H1 (cell line): ENCODE measurements around the gene DRC1. TPM values are rescaled to one million over a fixed set of nuclear protein-coding genes. Genes with fewer than 3 reads are reported as not detected.

Experiments
- CTCF ChIA-PET: fragments of 300-600 bp; sonication (Branson Sonifier 250); formaldehyde crosslinking; loops from one replicate; lab custom pipeline; 2021; ENCODE audit not compliant: partially characterized antibody; lab: Charles Lee
- POLR2A ChIA-PET: fragments of 300-600 bp; sonication (Branson Sonifier 250); formaldehyde crosslinking; loops from one replicate; lab custom pipeline; 2021; ENCODE audit warnings: inconsistent platforms; ENCODE audit not compliant: partially characterized antibody; lab: Charles Lee
- DNase-seq, 2 experiments: peaks; one replicate each; pipeline versions ENCODE4 v3.0.0 to v3.0.0-alpha.2; 2010 to 2022; ENCODE audit warnings: low spot score in 2 of 2, low read depth in 1 of 2, mixed read lengths in 1 of 2
- FAIRE-seq: peaks from 2 replicates; lab custom pipeline; 2011; peaks lifted over from hg19 to GRCh38; lab: Jason Lieb, UNC
- H2AFZ ChIP-seq: 2 replicates; pipeline ENCODE4 v1.8.1; 2012; ENCODE audit warnings: low read length, inconsistent platforms
- H2AK5ac ChIP-seq: 2 replicates; pipeline ENCODE4 v1.6.1; 2013; ENCODE audit warnings: low read depth, low read length
- H2BK120ac ChIP-seq: replicated peaks from 2 replicates; pipeline ENCODE3; 2013; ENCODE audit warnings: low read depth, low read length, inconsistent platforms
- H2BK12ac ChIP-seq: 2 replicates; pipeline ENCODE4 v1.6.1; 2013; ENCODE audit warnings: low read depth, low read length
- H2BK15ac ChIP-seq: 2 replicates; pipeline ENCODE4 v1.6.1; 2013; ENCODE audit warnings: low read length
- H2BK20ac ChIP-seq: 2 replicates; pipeline ENCODE4 v1.6.1; 2013; ENCODE audit warnings: low read length
- H2BK5ac ChIP-seq: 2 replicates; pipeline ENCODE4 v1.6.1; 2013; ENCODE audit warnings: low read depth, low read length
- H3K14ac ChIP-seq: 2 replicates; pipeline ENCODE4 v1.6.1; 2013; ENCODE audit warnings: inconsistent platforms; ENCODE audit not compliant: insufficient read length
- H3K18ac ChIP-seq: 2 replicates; pipeline ENCODE4 v1.6.1; 2013; ENCODE audit warnings: low read length; ENCODE audit errors: extremely low read depth
- H3K23ac ChIP-seq: 2 replicates; pipeline ENCODE4 v1.6.1; 2013; ENCODE audit warnings: inconsistent platforms; ENCODE audit not compliant: insufficient read length
- H3K23me2 ChIP-seq: 2 replicates; pipeline ENCODE4 v1.6.1; 2013; ENCODE audit warnings: low read depth, low read length
- H3K27ac ChIP-seq: 2 replicates; pipeline ENCODE4 v1.6.1; 2011; ENCODE audit warnings: low read depth, low read length, inconsistent platforms
- H3K27me3 ChIP-seq, 4 experiments: replicated peaks in 1 of 4; 1 replicate in 1 of 4; 2 replicates in 3 of 4; pipeline versions ENCODE4 v1.6.1 to v1.8.1; 2011 to 2013; ENCODE audit warnings: low read length in 3 of 4, mild to moderate bottlenecking in 3 of 4, inconsistent platforms in 2 of 4, mixed read lengths in 2 of 4, moderate library complexity in 1 of 4; ENCODE audit not compliant: control insufficient read depth in 3 of 4, insufficient read depth in 3 of 4; ENCODE audit errors: extremely low read depth in 1 of 4
- H3K36me3 ChIP-seq, 4 experiments: 2 replicates each; pipeline versions ENCODE4 v1.6.1 to v1.8.1; 2011 to 2013; ENCODE audit warnings: mild to moderate bottlenecking in 4 of 4, low read length in 3 of 4, moderate library complexity in 2 of 4, control low read depth in 1 of 4, inconsistent platforms in 1 of 4; ENCODE audit not compliant: insufficient read depth in 4 of 4, control insufficient read depth in 2 of 4
- H3K4ac ChIP-seq: replicated peaks from 2 replicates; pipeline ENCODE3; 2013; ENCODE audit warnings: low read length, low read depth, mixed read lengths, inconsistent platforms; ENCODE audit not compliant: insufficient read length
- H3K4me1 ChIP-seq, 4 experiments: replicated peaks in 1 of 4; 1 replicate in 1 of 4; 2 replicates in 3 of 4; pipeline versions ENCODE4 v1.6.1 to v1.8.1; 2011 to 2013; ENCODE audit warnings: low read length in 3 of 4, inconsistent platforms in 2 of 4, mixed read lengths in 1 of 4; ENCODE audit not compliant: insufficient read depth in 4 of 4, control insufficient read depth in 3 of 4
- H3K4me2 ChIP-seq, 2 experiments: 2 replicates each; pipeline versions ENCODE4 v1.6.1 to v1.8.1; 2011 to 2013; ENCODE audit warnings: low read depth in 2 of 2, low read length in 2 of 2, control low read depth in 1 of 2, inconsistent platforms in 1 of 2, mild to moderate bottlenecking in 1 of 2; ENCODE audit not compliant: insufficient read depth in 1 of 2
- H3K4me3 ChIP-seq, 4 experiments: fragments of 200-600, 300-600 bp in 1 of 4; sonication (generic), shearing (Covaris generic), sonication (Bioruptor Twin) in 1 of 4; 2 replicates each; pipeline versions ENCODE4 v1.5.1 to v1.8.1; 2011 to 2016; ENCODE audit warnings: low read length in 4 of 4, low read depth in 3 of 4, control low read depth in 2 of 4, inconsistent platforms in 2 of 4, mild to moderate bottlenecking in 2 of 4, mixed read lengths in 1 of 4, moderate library complexity in 1 of 4; ENCODE audit not compliant: insufficient read depth in 2 of 4; ENCODE audit errors: extremely low read depth in 1 of 4
- H3K56ac ChIP-seq: replicated peaks from 2 replicates; pipeline ENCODE3; 2013; ENCODE audit warnings: low read depth, mild to moderate bottlenecking, mixed read lengths, low read length, inconsistent platforms; ENCODE audit not compliant: insufficient read length
- H3K79me1 ChIP-seq: 2 replicates; pipeline ENCODE4 v1.6.1; 2013; ENCODE audit warnings: low read depth, low read length, control low read depth
- H3K79me2 ChIP-seq, 2 experiments: 2 replicates each; pipeline versions ENCODE4 v1.6.1 to v1.8.1; 2012 to 2013; ENCODE audit warnings: low read length in 2 of 2, mild to moderate bottlenecking in 2 of 2, inconsistent platforms in 1 of 2; ENCODE audit not compliant: insufficient read depth in 2 of 2, control insufficient read depth in 1 of 2
- H3K9ac ChIP-seq, 4 experiments: replicated peaks in 1 of 4; 1 replicate in 1 of 4; 2 replicates in 3 of 4; pipeline versions ENCODE4 v1.6.1 to v1.8.1; 2011 to 2013; ENCODE audit warnings: low read depth in 3 of 4, low read length in 3 of 4, control low read depth in 2 of 4, mild to moderate bottlenecking in 2 of 4, moderate library complexity in 2 of 4, inconsistent platforms in 1 of 4; ENCODE audit errors: extremely low read depth in 1 of 4
- H3K9me3 ChIP-seq, 2 experiments: 2 replicates each; pipeline versions ENCODE4 v1.6.1 to v1.8.1; 2012 to 2013; ENCODE audit warnings: mild to moderate bottlenecking in 2 of 2, moderate library complexity in 2 of 2, control low read depth in 1 of 2, inconsistent platforms in 1 of 2, low read depth in 1 of 2, low read length in 1 of 2, mixed read lengths in 1 of 2; ENCODE audit not compliant: insufficient read depth in 2 of 2
- H4K20me1 ChIP-seq, 2 experiments: replicated peaks in 1 of 2; 2 replicates each; pipeline versions ENCODE3 to v1.8.1; 2011 to 2013; ENCODE audit warnings: inconsistent platforms in 2 of 2, low read length in 2 of 2, mild to moderate bottlenecking in 1 of 2; ENCODE audit not compliant: insufficient read depth in 2 of 2, control insufficient read depth in 1 of 2
- H4K5ac ChIP-seq: 2 replicates; pipeline ENCODE4 v1.6.1; 2013; ENCODE audit warnings: low read length, low read depth, mixed read lengths, inconsistent platforms; ENCODE audit not compliant: insufficient read length
- H4K8ac ChIP-seq: 2 replicates; pipeline ENCODE4 v1.8.0; 2013; ENCODE audit warnings: mild to moderate bottlenecking, moderate library complexity, low read length, inconsistent platforms; ENCODE audit not compliant: insufficient read depth; ENCODE audit errors: extremely low read depth
- H4K91ac ChIP-seq: replicated peaks from 2 replicates; pipeline ENCODE3; 2013; ENCODE audit warnings: low read length, mixed read lengths, inconsistent platforms; ENCODE audit not compliant: insufficient read length
- CBX5 ChIP-seq: fragments of 300-800, 300-1000 bp; sonication (generic); IDR thresholded peaks from 2 replicates; pipeline ENCODE4 v1.7.1; 2016; ENCODE audit warnings: antibody characterized with exemption, low read length, low read depth
- CHD1 ChIP-seq: IDR thresholded peaks from 2 replicates; pipeline ENCODE4 v1.6.1; 2012; ENCODE audit warnings: low read depth, low read length, improper control_type of control experiment
- E2F6 ChIP-seq: IDR thresholded peaks from 2 replicates; pipeline ENCODE4 v1.6.1; 2012; ENCODE audit warnings: inconsistent platforms
- RAD21 ChIP-seq, 2 experiments: IDR thresholded peaks in 1 of 2; conservative IDR thresholded peaks in 1 of 2; 2 replicates each; pipeline ENCODE4 v1.6.1; 2011; ENCODE audit warnings: low read depth in 2 of 2, low read length in 2 of 2, improper control_type of control experiment in 1 of 2, inconsistent platforms in 1 of 2, mild to moderate bottlenecking in 1 of 2, moderate library complexity in 1 of 2
- SRF ChIP-seq: IDR thresholded peaks from 2 replicates; pipeline ENCODE4 v1.6.1; 2011; ENCODE audit warnings: mild to moderate bottlenecking, low read depth, low read length, moderate library complexity
- TBP ChIP-seq: IDR thresholded peaks from 2 replicates; pipeline ENCODE4 v1.6.1; 2011; ENCODE audit warnings: low read depth, low read length, improper control_type of control experiment
- USF2 ChIP-seq: IDR thresholded peaks from 2 replicates; pipeline ENCODE4 v1.6.1; 2011; ENCODE audit warnings: low read length, improper control_type of control experiment
- ZNF274 ChIP-seq: IDR thresholded peaks from 2 replicates; pipeline ENCODE4 v1.7.0; 2012; ENCODE audit warnings: low read length, borderline replicate concordance; ENCODE audit errors: extremely low read depth
- WGBS, 2 experiments: shearing (Covaris generic) in 1 of 2; methylation state at CpG; one replicate each; pipeline versions ENCODE4 v1.1.6 to v1.1.7; 2013 to 2015; ENCODE audit warnings: low lambda C conversion rate in 2 of 2, mixed read lengths in 2 of 2, inconsistent platforms in 1 of 2, low coverage in 1 of 2, missing lambda C conversion rate in 1 of 2; ENCODE audit not compliant: insufficient replicate concordance in 2 of 2, insufficient coverage in 1 of 2, insufficient read length in 1 of 2; ENCODE audit errors: extremely low coverage in 1 of 2, missing lambda C conversion rate in 1 of 2; 5-methylcytosine and 5-hydroxymethylcytosine counted together
- polyA plus RNA-seq, 7 experiments: library from polyadenylated mRNA; depleted of rRNA in 3 of 7; stranded (reverse) in 5 of 7; unstranded in 2 of 7; fragments of >200 nt in 5 of 7; fragments of 200-250 nt in 2 of 7; gene quantifications; 1 replicate in 5 of 7; 2 replicates in 1 of 7; 4 replicates in 1 of 7; pipeline versions ENCODE4 v1.2.1 to v1.2.3, GENCODE V29; 2011 to 2013; ENCODE audit warnings: missing spikeins in 2 of 7, mixed read lengths in 2 of 7
- total RNA-seq: library from RNA; stranded (reverse); fragmentation: NEBNext Ultra II Directional; extraction: Animal tissue kit (Norgen Biotek cat#: 25700); gene quantifications from 2 replicates; pipeline ENCODE4 v1.2.1, GENCODE V29; 2021

The DRC1 gene
- total and polyA plus RNA-seq, 2 of the 8 experiments (the other 6 are each of a cell fraction or from before 2014, with no cell fraction given), result 0.08 TPM; not detected in 1

GRCh38 chr2:26479789-26480565, 78.3 kb downstream of the DRC1 start:
- H3K9me3 ChIP-seq, result no peaks in the 10 kb centered on the region
- H3K23ac ChIP-seq, result no peak overlapping the region
- H3K23me2 ChIP-seq, result peaks cover 5% of the 10 kb centered on the region; the same call in 1 of the 2 replicates
- 92% methylated on average over 21 of the region's 21 CpGs; no CpG with 5 or more reads in 1 of the 2 experiments for WGBS, 2 experiments
- no peak overlapping the region for H2BK5ac ChIP-seq
- H3K4me1 ChIP-seq, result peaks cover 0 to 7% (median under 1%) of the 10 kb centered on the region in 4 experiments; a peak in 4 of 7 replicates
- DNase-seq, result no peak
- no peak overlapping the region for H3K4me3 ChIP-seq
- TF ChIP-seq ZNF274 (no peak), CHD1 (no peak), SRF (no peak), E2F6 (no peak), CBX5 (no peak), USF2 (no peak), TBP (no peak), RAD21 (IDR thresholded peaks at IDR 0.05 in 1 of 2, conservative IDR thresholded peaks at IDR 0.05 in 1 of 2; ENCODE audit: low read depth in 2 of 2, low read length in 2 of 2) (no peak)
- H3K79me2 ChIP-seq, result no peaks in the 10 kb centered on the region
- ChIA-PET CTCF (interaction anchor here (1.5 to 1.8 kb wide), 3 partner anchors 12 to 16 kb away, joined by 3 to 6 read pairs (median 5); no protein-coding TSS in a partner anchor), POLR2A (interaction anchor here (0.7 kb wide), 1 partner anchor 17 kb away, joined by 3 read pairs; no protein-coding TSS in a partner anchor)
- H3K27ac ChIP-seq, result no peak overlapping the region
- no peak overlapping the region for H3K4me2 ChIP-seq
- H2BK120ac ChIP-seq, result no peak overlapping the region
- H4K5ac ChIP-seq, result no peak overlapping the region
- H2AK5ac ChIP-seq, result no peak overlapping the region
- no peak overlapping the region for H3K56ac ChIP-seq
- no peaks in the 10 kb centered on the region for H3K36me3 ChIP-seq
- H2BK15ac ChIP-seq, result no peak overlapping the region
- H3K9ac ChIP-seq, result no peak overlapping the region
- peak overlapping the region; percentile 51 for H4K8ac ChIP-seq
- no peaks in the 10 kb centered on the region for H3K79me1 ChIP-seq
- H3K14ac ChIP-seq, result no peak overlapping the region
- no peaks in the 10 kb centered on the region for H3K27me3 ChIP-seq
- H3K4ac ChIP-seq, result no peak overlapping the region
- FAIRE-seq, result no peak
- H2BK12ac ChIP-seq, result no peak overlapping the region
- peak overlapping the region; percentile 84; the same call in 1 of the 2 replicates for H2AFZ ChIP-seq
- H2BK20ac ChIP-seq, result no peak overlapping the region
- no peak overlapping the region for H3K18ac ChIP-seq
- H4K20me1 ChIP-seq, result peaks cover 0 to 7% of the 10 kb centered on the region in 2 experiments
- no peak overlapping the region for H4K91ac ChIP-seq
